SK-N-SH treated with all-trans-retinoic acid at 6 μM for 48 hours (cell line): Measurements from ENCODE around the gene IGSF9.

ENCODE experiments used
- ATAC-seq: fragments of 200-7000 bp; cut with Tn5 transposase; 3 replicates; pipeline ENCODE4 v1.9.1; 2020; ENCODE audit warnings: mild to moderate bottlenecking, moderate library complexity
- BACH2 ChIP-seq: fragments of 250-450 bp; sonication (Bioruptor Pico); IDR thresholded peaks from 2 replicates; pipeline ENCODE4 v1.9.0; 2021; ENCODE audit warnings: mild to moderate bottlenecking, borderline replicate concordance
- CSDC2 ChIP-seq: fragments of 250-450 bp; sonication (Bioruptor Pico); IDR thresholded peaks from 2 replicates; pipeline ENCODE4 v1.5.0; 2020; ENCODE audit warnings: mild to moderate bottlenecking, moderate library complexity
- GLIS3 ChIP-seq: fragments of 250-450 bp; sonication (Bioruptor Pico); IDR thresholded peaks from 2 replicates; pipeline ENCODE4 v1.5.0; 2020; ENCODE audit warnings: mild to moderate bottlenecking, moderate library complexity
- ISL1 ChIP-seq: fragments of 250-450 bp; sonication (Bioruptor Pico); IDR thresholded peaks from 2 replicates; pipeline ENCODE4 v2.1.2; 2022; ENCODE audit warnings: mild to moderate bottlenecking, moderate library complexity
- OSR1 ChIP-seq: fragments of 250-450 bp; sonication (Bioruptor Pico); IDR thresholded peaks from 2 replicates; pipeline ENCODE4 v1.8.0; 2022; ENCODE audit warnings: moderate library complexity, mild to moderate bottlenecking, inconsistent platforms
- PPARA ChIP-seq: fragments of 250-450 bp; sonication (Bioruptor Pico); IDR thresholded peaks from 2 replicates; pipeline ENCODE4 v1.5.0; 2020; ENCODE audit warnings: mild to moderate bottlenecking, borderline replicate concordance
- RARB ChIP-seq: fragments of 250-450 bp; sonication (Bioruptor Pico); IDR thresholded peaks from 2 replicates; pipeline ENCODE4 v1.8.0; 2021; ENCODE audit warnings: mild to moderate bottlenecking, moderate library complexity
- SNAI2 ChIP-seq: fragments of 250-450 bp; sonication (Bioruptor Pico); IDR thresholded peaks from 2 replicates; pipeline ENCODE4 v1.5.0; 2020; ENCODE audit warnings: mild to moderate bottlenecking, moderate library complexity
- TOX ChIP-seq: fragments of 250-450 bp; sonication (Bioruptor Pico); IDR thresholded peaks from 2 replicates; pipeline ENCODE4 v1.8.0; 2021; ENCODE audit warnings: mild to moderate bottlenecking, moderate library complexity, borderline replicate concordance
- ZC3H10 ChIP-seq: fragments of 250-450 bp; sonication (Bioruptor Pico); IDR thresholded peaks from 2 replicates; pipeline ENCODE4 v1.5.1; 2021; ENCODE audit warnings: mild to moderate bottlenecking, moderate library complexity
- ZFP3 ChIP-seq: fragments of 250-450 bp; sonication (Bioruptor Pico); IDR thresholded peaks from 2 replicates; pipeline ENCODE4 v1.5.0; 2020; ENCODE audit warnings: mild to moderate bottlenecking, moderate library complexity
- ZFP30 ChIP-seq: fragments of 450-650 bp; formaldehyde crosslinking; IDR thresholded peaks from 2 replicates; pipeline ENCODE4 v1.5.0; 2022; ENCODE audit warnings: mild to moderate bottlenecking, moderate library complexity
- ZNF565 ChIP-seq: fragments of 450-650 bp; formaldehyde crosslinking; conservative IDR thresholded peaks from 2 replicates; pipeline ENCODE4 v1.5.0; 2020; ENCODE audit warnings: low read depth, mild to moderate bottlenecking, moderate library complexity
- ZNF70 ChIP-seq: fragments of 450-650 bp; formaldehyde crosslinking; IDR thresholded peaks from 2 replicates; pipeline ENCODE4 v1.5.0; 2020; ENCODE audit warnings: mild to moderate bottlenecking, moderate library complexity
- ZNF8 ChIP-seq: fragments of 450-650 bp; formaldehyde crosslinking; IDR thresholded peaks from 2 replicates; pipeline ENCODE4 v1.5.0; 2020; ENCODE audit warnings: mild to moderate bottlenecking, moderate library complexity
- TF ChIP-seq, protein P1 (sequence below): fragments of 250-450 bp; sonication (Bioruptor Pico); IDR thresholded peaks from 2 replicates; pipeline ENCODE4 v1.5.1; 2020; ENCODE audit warnings: low read depth, mild to moderate bottlenecking, moderate library complexity
- TF ChIP-seq, protein P2 (sequence below): fragments of 250-450 bp; sonication (Bioruptor Pico); IDR thresholded peaks from 2 replicates; pipeline ENCODE4 v1.5.1; 2021; ENCODE audit warnings: mild to moderate bottlenecking, moderate library complexity
- TF ChIP-seq, protein P3 (sequence below): fragments of 250-450 bp; sonication (Bioruptor Pico); IDR thresholded peaks from 2 replicates; pipeline ENCODE4 v1.8.0; 2020; ENCODE audit warnings: mild to moderate bottlenecking, moderate library complexity, borderline replicate concordance
- TF ChIP-seq, protein P4 (sequence below): fragments of 250-450 bp; sonication (Bioruptor Pico); IDR thresholded peaks from 2 replicates; pipeline ENCODE4 v1.8.0; 2021; ENCODE audit warnings: low read depth, mild to moderate bottlenecking, moderate library complexity, borderline replicate concordance

Gene IGSF9

DNA sequence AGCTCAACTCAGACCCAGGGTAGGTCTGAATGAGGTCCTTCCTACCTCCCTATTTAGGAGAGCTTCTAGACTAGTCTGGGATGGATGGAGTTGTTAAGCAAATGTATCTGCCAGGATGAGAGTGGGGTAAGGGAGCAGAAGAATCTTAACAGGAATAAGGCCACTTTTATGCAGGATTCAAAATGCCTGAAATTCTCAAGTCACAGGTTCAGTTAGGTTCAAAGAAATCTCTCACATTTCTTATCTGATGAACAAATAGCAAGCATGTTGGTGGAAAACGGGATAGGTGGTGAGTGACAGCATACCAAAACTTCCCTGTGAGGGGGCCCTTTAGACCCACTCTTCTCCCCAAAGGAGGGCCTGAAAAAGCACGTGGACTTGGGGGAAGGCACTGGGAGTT lies 5.6 kb upstream of the IGSF9 start:
- no peak for ATAC-seq
- TF ChIP-seq CSDC2: no peak
- TF ChIP-seq, protein P1, sequence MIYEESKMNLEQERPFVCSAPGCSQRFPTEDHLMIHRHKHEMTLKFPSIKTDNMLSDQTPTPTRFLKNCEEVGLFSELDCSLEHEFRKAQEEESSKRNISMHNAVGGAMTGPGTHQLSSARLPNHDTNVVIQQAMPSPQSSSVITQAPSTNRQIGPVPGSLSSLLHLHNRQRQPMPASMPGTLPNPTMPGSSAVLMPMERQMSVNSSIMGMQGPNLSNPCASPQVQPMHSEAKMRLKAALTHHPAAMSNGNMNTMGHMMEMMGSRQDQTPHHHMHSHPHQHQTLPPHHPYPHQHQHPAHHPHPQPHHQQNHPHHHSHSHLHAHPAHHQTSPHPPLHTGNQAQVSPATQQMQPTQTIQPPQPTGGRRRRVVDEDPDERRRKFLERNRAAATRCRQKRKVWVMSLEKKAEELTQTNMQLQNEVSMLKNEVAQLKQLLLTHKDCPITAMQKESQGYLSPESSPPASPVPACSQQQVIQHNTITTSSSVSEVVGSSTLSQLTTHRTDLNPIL (CRISPR knock-in tag): no peak

DNA sequence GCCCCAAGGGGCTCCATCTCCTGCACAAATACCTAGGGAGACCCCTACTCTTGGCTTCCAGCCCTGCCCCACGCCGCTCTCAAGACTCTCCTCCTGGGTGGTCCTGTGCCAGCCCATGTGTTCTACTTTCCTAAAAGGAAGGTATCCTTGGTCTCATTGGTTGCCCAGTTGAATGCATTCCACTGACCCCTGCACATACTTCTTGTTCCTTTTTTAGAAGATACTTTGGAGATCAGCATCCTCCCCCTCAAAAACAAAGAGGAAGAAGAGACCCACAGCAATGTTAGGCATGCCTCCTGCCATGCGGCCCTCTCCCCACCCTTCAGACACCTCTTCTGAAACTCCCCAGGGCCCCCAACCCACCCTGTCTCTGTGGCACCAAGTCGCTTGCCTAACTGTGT lies 4.6 kb upstream of the IGSF9 start:
- TF ChIP-seq BACH2 (CRISPR knock-in tag): no peak
- TF ChIP-seq ZFP30 (CRISPR knock-in tag): no peak
- TF ChIP-seq, protein P2, sequence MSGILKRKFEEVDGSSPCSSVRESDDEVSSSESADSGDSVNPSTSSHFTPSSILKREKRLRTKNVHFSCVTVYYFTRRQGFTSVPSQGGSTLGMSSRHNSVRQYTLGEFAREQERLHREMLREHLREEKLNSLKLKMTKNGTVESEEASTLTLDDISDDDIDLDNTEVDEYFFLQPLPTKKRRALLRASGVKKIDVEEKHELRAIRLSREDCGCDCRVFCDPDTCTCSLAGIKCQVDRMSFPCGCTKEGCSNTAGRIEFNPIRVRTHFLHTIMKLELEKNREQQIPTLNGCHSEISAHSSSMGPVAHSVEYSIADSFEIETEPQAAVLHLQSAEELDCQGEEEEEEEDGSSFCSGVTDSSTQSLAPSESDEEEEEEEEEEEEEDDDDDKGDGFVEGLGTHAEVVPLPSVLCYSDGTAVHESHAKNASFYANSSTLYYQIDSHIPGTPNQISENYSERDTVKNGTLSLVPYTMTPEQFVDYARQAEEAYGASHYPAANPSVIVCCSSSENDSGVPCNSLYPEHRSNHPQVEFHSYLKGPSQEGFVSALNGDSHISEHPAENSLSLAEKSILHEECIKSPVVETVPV: no peak
- no peak for TF ChIP-seq ZFP3
- TF ChIP-seq PPARA: no peak
- no peak for TF ChIP-seq CSDC2
- TF ChIP-seq RARB (CRISPR knock-in tag): no peak
- TF ChIP-seq, protein P3, sequence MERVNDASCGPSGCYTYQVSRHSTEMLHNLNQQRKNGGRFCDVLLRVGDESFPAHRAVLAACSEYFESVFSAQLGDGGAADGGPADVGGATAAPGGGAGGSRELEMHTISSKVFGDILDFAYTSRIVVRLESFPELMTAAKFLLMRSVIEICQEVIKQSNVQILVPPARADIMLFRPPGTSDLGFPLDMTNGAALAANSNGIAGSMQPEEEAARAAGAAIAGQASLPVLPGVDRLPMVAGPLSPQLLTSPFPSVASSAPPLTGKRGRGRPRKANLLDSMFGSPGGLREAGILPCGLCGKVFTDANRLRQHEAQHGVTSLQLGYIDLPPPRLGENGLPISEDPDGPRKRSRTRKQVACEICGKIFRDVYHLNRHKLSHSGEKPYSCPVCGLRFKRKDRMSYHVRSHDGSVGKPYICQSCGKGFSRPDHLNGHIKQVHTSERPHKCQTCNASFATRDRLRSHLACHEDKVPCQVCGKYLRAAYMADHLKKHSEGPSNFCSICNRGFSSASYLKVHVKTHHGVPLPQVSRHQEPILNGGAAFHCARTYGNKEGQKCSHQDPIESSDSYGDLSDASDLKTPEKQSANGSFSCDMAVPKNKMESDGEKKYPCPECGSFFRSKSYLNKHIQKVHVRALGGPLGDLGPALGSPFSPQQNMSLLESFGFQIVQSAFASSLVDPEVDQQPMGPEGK (CRISPR knock-in tag): no peak
- no peak for TF ChIP-seq GLIS3
- TF ChIP-seq, all 23 proteins: peak for 0
- ATAC-seq: no peak

DNA sequence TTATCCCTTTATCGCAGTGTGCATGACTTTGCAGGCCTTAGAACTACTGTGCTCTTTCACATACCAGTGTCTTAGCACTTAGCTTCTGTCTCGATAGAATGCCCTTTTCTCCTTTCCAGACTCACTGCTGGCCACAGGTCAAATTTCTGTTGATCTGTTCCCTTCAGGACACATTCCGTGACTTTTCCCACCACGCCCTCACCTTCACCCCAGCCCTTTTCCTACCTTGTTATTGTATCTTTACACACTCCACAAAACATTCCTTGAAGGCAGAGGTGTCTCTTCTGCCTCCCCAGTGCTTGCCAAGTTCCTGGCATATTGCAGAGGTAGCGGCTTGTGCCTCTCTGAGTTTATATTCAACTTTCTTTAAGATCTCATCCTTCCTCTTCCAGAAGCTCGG lies 3.7 kb upstream of the IGSF9 start:
- no peak for ATAC-seq
- TF ChIP-seq RARB (CRISPR knock-in tag) (no peak), PPARA (no peak), ZC3H10 (no peak), OSR1 (CRISPR knock-in tag) (no peak), ISL1 (CRISPR knock-in tag) (no peak), TOX (CRISPR knock-in tag) (no peak), ZNF70 (CRISPR knock-in tag) (no peak), ZNF565 (no peak), ZFP3 (no peak), SNAI2 (CRISPR knock-in tag) (no peak), ZNF8 (CRISPR knock-in tag) (no peak)
- TF ChIP-seq, protein P3 (CRISPR knock-in tag): no peak
- TF ChIP-seq, protein P4, sequence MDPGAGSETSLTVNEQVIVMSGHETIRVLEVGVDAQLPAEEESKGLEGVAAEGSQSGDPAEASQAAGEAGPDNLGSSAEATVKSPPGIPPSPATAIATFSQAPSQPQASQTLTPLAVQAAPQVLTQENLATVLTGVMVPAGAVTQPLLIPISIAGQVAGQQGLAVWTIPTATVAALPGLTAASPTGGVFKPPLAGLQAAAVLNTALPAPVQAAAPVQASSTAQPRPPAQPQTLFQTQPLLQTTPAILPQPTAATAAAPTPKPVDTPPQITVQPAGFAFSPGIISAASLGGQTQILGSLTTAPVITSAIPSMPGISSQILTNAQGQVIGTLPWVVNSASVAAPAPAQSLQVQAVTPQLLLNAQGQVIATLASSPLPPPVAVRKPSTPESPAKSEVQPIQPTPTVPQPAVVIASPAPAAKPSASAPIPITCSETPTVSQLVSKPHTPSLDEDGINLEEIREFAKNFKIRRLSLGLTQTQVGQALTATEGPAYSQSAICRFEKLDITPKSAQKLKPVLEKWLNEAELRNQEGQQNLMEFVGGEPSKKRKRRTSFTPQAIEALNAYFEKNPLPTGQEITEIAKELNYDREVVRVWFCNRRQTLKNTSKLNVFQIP (CRISPR knock-in tag): no peak
- TF ChIP-seq, protein P1 (CRISPR knock-in tag): no peak
- TF ChIP-seq, protein P2: no peak
